GM06990 (cell line): ENCODE results near the gene RBM41.
A peak's percentile ranks its signal among the peaks of the same experiment; 100 is the strongest.

ENCODE experiments used
- DNase-seq: peaks from one replicate; pipeline ENCODE4 v3.0.0-alpha.2; 2011; ENCODE audit not compliant: insufficient read length; ENCODE audit errors: extremely low read depth
- H3K27me3 ChIP-seq: replicated peaks from 2 replicates; pipeline ENCODE4 v1.6.0; 2011; ENCODE audit warnings: low read length; ENCODE audit not compliant: control insufficient read depth, insufficient read depth
- H3K36me3 ChIP-seq: 2 replicates; pipeline ENCODE4 v1.5.1; 2011; ENCODE audit warnings: low read length; ENCODE audit not compliant: control insufficient read depth, insufficient read depth
- H3K4me3 ChIP-seq: replicated peaks from 2 replicates; pipeline ENCODE4 v1.5.1; 2011; ENCODE audit warnings: low read depth, mild to moderate bottlenecking, control low read depth, low read length
- TF ChIP-seq, protein P1 (sequence below): IDR thresholded peaks from 2 replicates; pipeline ENCODE4 v1.5.1; 2011; ENCODE audit warnings: low read length, control low read depth, mild to moderate bottlenecking, inconsistent platforms; ENCODE audit not compliant: insufficient read depth, poor library complexity, severe bottlenecking

Gene RBM41

DNA sequence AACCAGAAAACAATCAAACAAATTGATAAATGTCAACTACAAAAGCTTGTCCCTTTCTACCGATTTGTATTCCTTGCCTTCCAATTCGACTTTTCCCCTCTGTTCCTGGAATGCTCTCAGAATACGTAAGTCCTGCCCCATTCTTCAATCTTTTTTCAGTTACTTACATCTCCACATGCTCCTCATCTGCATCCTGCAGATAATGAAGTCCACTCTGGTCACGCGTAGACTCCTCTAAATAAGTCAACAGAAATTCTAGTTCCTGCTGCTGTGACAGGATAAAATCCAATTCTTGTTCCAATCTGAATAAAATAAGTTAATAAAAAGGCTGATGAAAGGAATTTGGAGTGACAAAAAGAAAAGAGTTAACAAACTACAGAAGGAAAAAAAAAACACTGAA, 34.4 kb upstream of the RBM41 start:
- H3K27me3 ChIP-seq, result no peaks in the 10 kb centered on the region
- H3K4me3 ChIP-seq, result no peak overlapping the region
- TF ChIP-seq, protein P1, sequence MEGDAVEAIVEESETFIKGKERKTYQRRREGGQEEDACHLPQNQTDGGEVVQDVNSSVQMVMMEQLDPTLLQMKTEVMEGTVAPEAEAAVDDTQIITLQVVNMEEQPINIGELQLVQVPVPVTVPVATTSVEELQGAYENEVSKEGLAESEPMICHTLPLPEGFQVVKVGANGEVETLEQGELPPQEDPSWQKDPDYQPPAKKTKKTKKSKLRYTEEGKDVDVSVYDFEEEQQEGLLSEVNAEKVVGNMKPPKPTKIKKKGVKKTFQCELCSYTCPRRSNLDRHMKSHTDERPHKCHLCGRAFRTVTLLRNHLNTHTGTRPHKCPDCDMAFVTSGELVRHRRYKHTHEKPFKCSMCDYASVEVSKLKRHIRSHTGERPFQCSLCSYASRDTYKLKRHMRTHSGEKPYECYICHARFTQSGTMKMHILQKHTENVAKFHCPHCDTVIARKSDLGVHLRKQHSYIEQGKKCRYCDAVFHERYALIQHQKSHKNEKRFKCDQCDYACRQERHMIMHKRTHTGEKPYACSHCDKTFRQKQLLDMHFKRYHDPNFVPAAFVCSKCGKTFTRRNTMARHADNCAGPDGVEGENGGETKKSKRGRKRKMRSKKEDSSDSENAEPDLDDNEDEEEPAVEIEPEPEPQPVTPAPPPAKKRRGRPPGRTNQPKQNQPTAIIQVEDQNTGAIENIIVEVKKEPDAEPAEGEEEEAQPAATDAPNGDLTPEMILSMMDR, result no peak
- H3K36me3 ChIP-seq, result no peaks in the 10 kb centered on the region
- DNase-seq, result no peak

DNA sequence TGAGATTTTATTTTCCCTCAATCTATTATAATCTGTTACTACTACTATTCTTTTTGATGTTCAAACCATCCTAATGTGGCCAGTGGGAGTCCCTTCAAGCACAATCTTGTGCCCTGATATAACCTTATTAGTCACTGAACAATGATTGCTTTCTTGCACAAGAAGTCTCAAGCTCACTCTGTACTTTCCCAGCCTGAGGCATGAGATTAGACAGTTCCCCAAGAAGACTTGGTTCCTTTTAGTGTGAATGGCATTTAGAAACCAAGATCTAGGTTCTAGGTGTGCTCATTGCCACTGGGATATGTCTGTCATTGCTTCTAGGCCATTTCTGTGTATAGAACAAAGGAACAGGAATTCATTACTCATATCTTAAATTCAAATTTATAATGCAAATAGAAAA, 28.0 kb upstream of the RBM41 start:
- DNase-seq, result no peak
- Histone ChIP-seq H3K27me3 (no peaks in the 10 kb centered on the region), H3K4me3 (no peak overlapping the region), H3K36me3 (no peaks in the 10 kb centered on the region)
- TF ChIP-seq, protein P1, result no peak

DNA sequence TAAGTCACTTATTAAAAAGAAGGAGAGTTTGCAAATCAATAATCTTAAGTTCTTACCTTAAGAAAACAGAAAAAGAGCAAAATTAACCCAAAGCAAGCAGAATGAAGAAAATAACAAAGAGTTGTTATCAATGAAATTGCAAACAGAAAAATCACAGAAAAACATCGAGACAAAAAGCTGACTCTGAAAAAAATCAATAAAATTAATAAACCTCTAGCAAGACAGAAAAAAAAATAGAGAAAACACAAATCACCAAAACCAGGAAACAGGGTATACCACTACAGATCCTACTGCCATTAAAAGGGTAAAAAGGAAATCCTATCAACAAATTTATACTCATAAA, 17.3 kb upstream of the RBM41 start:
- no peak for DNase-seq
- TF ChIP-seq, protein P1, result no peak
- H3K27me3 ChIP-seq, result no peaks in the 10 kb centered on the region
- H3K4me3 ChIP-seq, result no peak overlapping the region
- no peaks in the 10 kb centered on the region for H3K36me3 ChIP-seq

DNA sequence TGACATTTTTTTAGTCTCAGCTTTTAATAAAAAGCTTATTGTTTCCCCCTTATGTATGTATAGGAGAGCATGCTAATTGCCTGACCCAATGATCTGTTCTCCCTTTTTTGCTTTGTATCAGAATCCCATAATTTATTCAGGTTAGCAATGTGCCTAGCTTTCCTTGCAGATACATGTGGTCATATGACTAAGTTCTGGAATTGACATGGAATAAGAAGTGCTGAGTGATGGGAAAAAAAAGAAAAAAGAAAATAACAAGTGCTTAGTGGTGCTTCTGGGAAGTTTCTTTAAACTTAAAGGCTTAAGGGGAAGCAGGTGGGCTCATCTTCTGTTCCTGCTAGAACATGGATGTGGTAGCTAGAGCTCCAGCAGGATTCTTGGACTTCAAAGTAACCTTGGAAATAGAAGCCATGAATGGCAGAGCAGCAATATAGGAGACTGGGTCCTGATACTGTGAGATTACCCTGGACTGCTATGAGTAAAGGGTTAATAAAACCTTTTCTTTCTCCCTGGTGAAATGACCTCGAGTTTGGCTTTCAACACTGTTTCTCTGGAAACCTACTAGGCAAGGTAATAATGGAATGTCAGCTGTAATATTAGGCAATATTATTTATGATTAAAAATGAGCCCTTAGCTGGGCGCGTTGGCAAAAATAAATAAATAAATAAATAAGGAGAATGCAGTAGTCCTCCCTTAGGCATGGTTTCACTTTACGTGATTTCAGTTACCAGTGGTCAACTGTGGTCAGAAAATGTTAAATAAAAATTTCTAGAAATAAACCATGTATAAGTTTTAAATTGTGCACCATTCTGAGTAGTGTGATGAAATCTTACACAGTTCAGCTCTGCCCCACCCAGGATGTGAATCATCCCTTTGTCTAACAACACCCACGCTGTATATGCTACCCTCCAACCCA, 16.7 kb upstream of the RBM41 start:
- DNase-seq, result no peak
- H3K27me3 ChIP-seq, result no peaks in the 10 kb centered on the region
- TF ChIP-seq, protein P1, result no peak
- no peaks in the 10 kb centered on the region for H3K36me3 ChIP-seq
- no peak overlapping the region for H3K4me3 ChIP-seq

DNA sequence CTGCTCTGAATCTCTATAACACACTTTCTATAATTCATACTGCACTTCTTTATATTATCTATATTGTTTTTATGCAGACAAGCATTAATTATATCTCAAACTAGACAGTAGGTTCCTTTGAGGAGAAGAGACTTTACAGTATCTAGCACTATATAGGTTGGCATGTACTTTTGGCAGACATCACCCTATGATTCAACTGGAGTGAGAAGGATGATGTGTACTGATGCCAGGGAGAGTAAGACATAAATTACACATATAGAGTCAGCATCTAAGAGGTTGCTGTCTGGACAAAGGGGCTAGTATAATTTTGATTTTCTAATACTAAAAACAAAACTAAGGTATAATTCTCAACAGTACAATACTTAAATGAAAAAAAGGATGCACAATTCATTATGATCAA, 5.1 kb upstream of the RBM41 start:
- TF ChIP-seq, protein P1, result no peak

DNA sequence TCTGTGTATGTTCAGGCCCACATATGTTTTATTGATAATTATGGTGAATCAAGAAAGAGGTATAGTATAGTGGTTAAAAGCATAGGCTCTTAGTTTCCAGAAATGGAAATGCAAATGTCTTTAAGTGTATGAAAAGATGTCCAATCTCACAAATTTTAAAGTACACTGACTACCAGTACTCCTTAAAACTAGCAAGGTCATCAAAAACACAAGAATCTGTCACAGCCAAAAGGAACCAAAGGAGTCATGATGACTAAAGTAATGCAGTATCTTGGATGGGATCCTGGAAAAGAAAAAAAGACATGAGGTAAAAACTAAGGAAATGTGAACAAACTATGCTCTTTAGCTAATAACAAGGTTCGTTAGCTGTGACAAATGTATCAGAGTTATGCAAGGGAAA, 661 bp upstream of the RBM41 start:
- no peak for DNase-seq
- H3K36me3 ChIP-seq, result 0 out of 2 replicates have a peak, but pooled peaks cover 1% of the 10 kb centered on the region
- peak overlapping the region; percentile 69 for H3K4me3 ChIP-seq
- TF ChIP-seq, protein P1, result no peak
- H3K27me3 ChIP-seq, result no peaks in the 10 kb centered on the region

More for the DNA sequence above, 5.1 kb upstream of the RBM41 start:
- no peak for DNase-seq
- Histone ChIP-seq H3K36me3 (no peaks in the 10 kb centered on the region), H3K4me3 (no peak overlapping the region), H3K27me3 (no peaks in the 10 kb centered on the region)
